ENCODE data around the gene ARHGAP29.

ARHGAP29 gene

DNA sequence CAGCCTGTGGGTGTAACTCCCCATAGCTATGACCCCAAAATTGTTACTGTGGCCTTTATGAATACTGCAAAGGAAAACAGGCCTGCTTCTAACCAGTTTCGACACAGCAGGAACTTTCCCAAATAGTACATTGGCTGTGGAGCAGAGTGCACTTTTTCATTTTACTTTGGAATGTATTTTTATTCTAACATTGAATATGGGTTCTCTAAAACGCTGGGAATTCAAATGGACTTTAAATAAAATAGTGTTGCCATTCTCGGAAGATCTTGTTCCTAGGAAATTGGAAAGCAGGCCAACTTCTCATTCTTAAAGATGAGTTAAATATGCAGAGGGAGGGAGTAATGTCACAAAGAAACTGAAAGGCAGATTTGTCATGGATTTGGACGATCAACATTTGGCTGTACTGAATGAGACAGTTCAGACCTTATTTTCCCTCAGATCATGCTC is 39.6 kb upstream of the ARHGAP29 start:
- no peaks in the 10 kb centered on the region for H3K4me1 Mint-ChIP-seq
- H3K4me3 Mint-ChIP-seq = no peak overlapping the region
- TF ChIP-seq, protein P1, sequence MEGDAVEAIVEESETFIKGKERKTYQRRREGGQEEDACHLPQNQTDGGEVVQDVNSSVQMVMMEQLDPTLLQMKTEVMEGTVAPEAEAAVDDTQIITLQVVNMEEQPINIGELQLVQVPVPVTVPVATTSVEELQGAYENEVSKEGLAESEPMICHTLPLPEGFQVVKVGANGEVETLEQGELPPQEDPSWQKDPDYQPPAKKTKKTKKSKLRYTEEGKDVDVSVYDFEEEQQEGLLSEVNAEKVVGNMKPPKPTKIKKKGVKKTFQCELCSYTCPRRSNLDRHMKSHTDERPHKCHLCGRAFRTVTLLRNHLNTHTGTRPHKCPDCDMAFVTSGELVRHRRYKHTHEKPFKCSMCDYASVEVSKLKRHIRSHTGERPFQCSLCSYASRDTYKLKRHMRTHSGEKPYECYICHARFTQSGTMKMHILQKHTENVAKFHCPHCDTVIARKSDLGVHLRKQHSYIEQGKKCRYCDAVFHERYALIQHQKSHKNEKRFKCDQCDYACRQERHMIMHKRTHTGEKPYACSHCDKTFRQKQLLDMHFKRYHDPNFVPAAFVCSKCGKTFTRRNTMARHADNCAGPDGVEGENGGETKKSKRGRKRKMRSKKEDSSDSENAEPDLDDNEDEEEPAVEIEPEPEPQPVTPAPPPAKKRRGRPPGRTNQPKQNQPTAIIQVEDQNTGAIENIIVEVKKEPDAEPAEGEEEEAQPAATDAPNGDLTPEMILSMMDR (IDR thresholded peaks at IDR 0.05) = no peak
- H3K9me3 Mint-ChIP-seq = no peaks in the 10 kb centered on the region
- no peaks in the 10 kb centered on the region for H3K36me3 Mint-ChIP-seq (ENCODE audit: low read depth)
- DNase-seq = no peak
- peaks cover under 1% of the 10 kb centered on the region for H3K27me3 Mint-ChIP-seq (ENCODE audit: low read depth, poor library complexity)
- H3K27ac Mint-ChIP-seq = no peak overlapping the region

- Mint-ChIP-seq H3K27me3 (ENCODE audit: low read depth, poor library complexity) (peaks cover 5% of the 10 kb centered on the region), H3K9me3 (no peaks in the 10 kb centered on the region), H3K4me1 (no peaks in the 10 kb centered on the region), H3K27ac (no peak overlapping the region), H3K36me3 (ENCODE audit: low read depth) (no peaks in the 10 kb centered on the region), H3K4me3 (no peak overlapping the region)
- TF ChIP-seq, protein P1 (IDR thresholded peaks at IDR 0.05) = no peak
- no peak for DNase-seq
Observed at GRCh38 chr1:94275083-94275482, 37.7 kb upstream of the ARHGAP29 start.

GRCh38 chr1:94274561-94274960 is 37.2 kb upstream of the ARHGAP29 start:
- no peaks in the 10 kb centered on the region for H3K4me1 Mint-ChIP-seq
- H3K36me3 Mint-ChIP-seq (ENCODE audit: low read depth) = no peaks in the 10 kb centered on the region
- H3K9me3 Mint-ChIP-seq = no peaks in the 10 kb centered on the region
- H3K27me3 Mint-ChIP-seq (ENCODE audit: low read depth, poor library complexity) = peaks cover 5% of the 10 kb centered on the region
- no peak overlapping the region for H3K27ac Mint-ChIP-seq
- no peak for DNase-seq
- TF ChIP-seq, protein P1 (IDR thresholded peaks at IDR 0.05) = no peak
- H3K4me3 Mint-ChIP-seq = no peak overlapping the region

DNA sequence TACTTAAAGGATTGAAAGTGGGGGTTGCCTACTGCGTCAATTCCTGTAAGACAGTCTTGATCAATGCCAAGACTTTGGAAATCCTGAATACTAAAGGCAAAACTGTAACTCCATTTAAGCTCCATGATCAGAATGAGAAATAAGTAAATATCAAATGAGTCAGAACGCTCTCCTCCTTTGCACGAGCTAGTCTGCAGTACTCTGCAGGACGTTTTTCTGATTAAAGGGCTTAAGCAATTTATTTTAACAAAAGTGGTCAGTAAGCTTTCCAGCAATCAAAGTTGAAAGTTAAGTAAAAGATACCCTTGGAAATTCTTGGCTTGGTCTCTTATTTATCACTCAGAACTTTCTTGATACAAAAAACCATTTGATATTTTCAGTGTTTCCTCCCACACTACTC is 35.7 kb upstream of the ARHGAP29 start:
- H3K36me3 Mint-ChIP-seq (ENCODE audit: low read depth) = no peaks in the 10 kb centered on the region
- H3K4me1 Mint-ChIP-seq = no peaks in the 10 kb centered on the region
- H3K27ac Mint-ChIP-seq = no peak overlapping the region
- peaks cover 5% of the 10 kb centered on the region for H3K27me3 Mint-ChIP-seq (ENCODE audit: low read depth, poor library complexity)
- no peak for DNase-seq
- H3K4me3 Mint-ChIP-seq = no peak overlapping the region
- no peaks in the 10 kb centered on the region for H3K9me3 Mint-ChIP-seq
- TF ChIP-seq, protein P1 (IDR thresholded peaks at IDR 0.05) = no peak

DNA sequence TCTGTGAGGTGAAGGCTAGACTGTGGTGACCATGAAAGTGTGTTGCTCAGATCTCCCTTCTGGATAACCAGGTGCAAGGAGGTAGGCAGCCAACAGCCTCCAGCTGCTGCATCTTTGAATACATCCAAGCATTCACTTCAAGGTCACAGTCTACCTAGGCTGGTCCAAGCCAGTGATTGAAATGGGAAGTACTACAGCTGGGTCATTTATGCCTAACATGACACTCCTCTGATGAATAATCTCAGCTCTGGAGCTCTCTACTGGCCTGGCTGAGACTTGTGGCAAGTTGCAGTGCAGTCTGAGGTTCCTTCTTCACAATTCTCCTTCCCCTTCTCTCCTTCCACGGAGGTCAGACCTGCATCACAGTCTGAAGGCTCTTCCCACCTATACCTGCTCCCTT is 35.0 kb upstream of the ARHGAP29 start:
- no peaks in the 10 kb centered on the region for H3K9me3 Mint-ChIP-seq
- no peak for DNase-seq
- H3K36me3 Mint-ChIP-seq (ENCODE audit: low read depth) = no peaks in the 10 kb centered on the region
- no peak overlapping the region for H3K4me3 Mint-ChIP-seq
- H3K4me1 Mint-ChIP-seq = no peaks in the 10 kb centered on the region
- H3K27me3 Mint-ChIP-seq (ENCODE audit: low read depth, poor library complexity) = peaks cover 5% of the 10 kb centered on the region
- no peak overlapping the region for H3K27ac Mint-ChIP-seq
- TF ChIP-seq, protein P1 (IDR thresholded peaks at IDR 0.05) = no peak

DNA sequence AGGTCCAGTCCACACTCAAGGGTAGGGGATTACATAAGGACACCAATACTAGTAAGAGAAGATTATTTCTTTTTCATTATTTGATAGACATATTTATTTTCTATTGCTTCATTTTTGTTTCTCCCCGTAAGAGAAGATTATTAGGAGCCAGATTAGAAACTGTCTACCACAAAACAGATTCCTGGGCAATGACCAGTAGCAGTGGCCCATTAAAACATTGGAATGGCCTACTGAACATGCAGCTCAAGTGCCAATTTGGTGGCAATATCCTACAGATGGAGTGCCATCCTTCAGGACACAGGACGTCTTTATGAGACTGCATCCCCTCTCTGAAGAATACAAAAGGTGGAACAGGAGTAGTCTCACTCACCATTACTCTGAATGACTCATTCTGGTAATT is 34.0 kb upstream of the ARHGAP29 start:
- Mint-ChIP-seq H3K27me3 (ENCODE audit: low read depth, poor library complexity) (peaks cover 7% of the 10 kb centered on the region), H3K4me1 (no peaks in the 10 kb centered on the region), H3K4me3 (no peak overlapping the region), H3K9me3 (no peaks in the 10 kb centered on the region), H3K27ac (no peak overlapping the region), H3K36me3 (ENCODE audit: low read depth) (no peaks in the 10 kb centered on the region)
- DNase-seq = no peak
- TF ChIP-seq, protein P1 (IDR thresholded peaks at IDR 0.05) = no peak
